Pancreas (tissue), 10 donors: ENCODE data around the gene GLS. TPM values are rescaled to one million over a fixed set of nuclear protein-coding genes. Genes with fewer than 3 reads are reported as not detected.
"Not testable (repeated sequence)": the region's sequence is repeated elsewhere in the genome, so short reads cannot be mapped to it uniquely, and the experiment has no call there.

ENCODE experiments used
- ATAC-seq, 4 donors: fragments of 200-7000 bp; cut with Tn5 transposase; one replicate each; pipeline versions ENCODE4 v1.8.0 to v1.9.1; 2020; ENCODE audit warnings: mild to moderate bottlenecking in 4 of 4, moderate library complexity in 4 of 4
- DNase-seq, 6 donors: peaks; one replicate each; pipeline ENCODE4 v3.0.0-alpha.2; 2020
- FAIRE-seq: peaks from 2 replicates; lab custom pipeline; 2012; peaks lifted over from hg19 to GRCh38; lab: Jason Lieb, UNC
- H3K27ac ChIP-seq, 4 donors: fragments of 200-600 bp; sonication (generic); 1 replicate in 3 of 4; 2 replicates in 1 of 4; pipeline versions ENCODE4 v1.5.0 to v1.8.0; 2020
- H3K27me3 ChIP-seq, 4 donors: fragments of 200-600 bp; one replicate each; pipeline ENCODE4 v1.8.0; 2021
- H3K36me3 ChIP-seq, 3 donors: fragments of 200-600 bp; sonication (generic) in 1 of 3; one replicate each; pipeline versions ENCODE4 v1.5.0 to v1.8.0; 2020 to 2021
- H3K4me1 ChIP-seq, 3 donors: fragments of 200-600 bp; one replicate each; pipeline ENCODE4 v1.8.0; 2021
- H3K4me3 ChIP-seq, 4 donors: fragments of 200-600 bp; sonication (generic) in 2 of 4; one replicate each; pipeline versions ENCODE4 v1.5.0 to v1.8.0; 2020 to 2021
- H3K9me3 ChIP-seq, 4 donors: fragments of 200-600 bp; one replicate each; pipeline ENCODE4 v1.8.0; 2021
- CTCF ChIP-seq, 4 donors: fragments of 200-600 bp; sonication (generic) in 3 of 4; IDR thresholded peaks; one replicate each; pipeline versions ENCODE4 v1.5.0 to v1.8.0; 2021; ENCODE audit warnings: antibody characterized with exemption in 4 of 4
- WGBS, 2 donors: extraction: QIAGEN DNeasy Blood & Tissue Kit; methylation state at CpG; one replicate each; pipeline ENCODE4 v1.1.7; 2013; 5-methylcytosine and 5-hydroxymethylcytosine counted together
- intact Hi-C, 3 donors: fragments of 100-400 bp; cut with DNase I; formaldehyde crosslinking; loops; one replicate each; pipeline versions ENCODE4 v1.11.1 to v1.14.2; 2022
- polyA plus RNA-seq, 2 donors: library from polyadenylated mRNA; stranded (reverse); fragments of 200-250 nt; gene quantifications; one replicate each; pipeline ENCODE4 v1.2.3, GENCODE V29; 2013
- total RNA-seq, 6 donors: library from RNA; stranded (reverse); fragmentation: NEBNext Ultra II Directional in 4 of 6; extraction: Animal tissue kit (Norgen Biotek cat#: 25700) in 4 of 6; gene quantifications; one replicate each; pipeline versions ENCODE4 v1.2.1 to v1.2.4, GENCODE V29; 2021 to 2023
- donor health status: healthy with polysubstance abuse.
- donor health status: DM: no; HTN: no; CAD: no; lungs with moderate emphysema.
- donor health status: DM: no; HTN: no; CAD: no.
- donor health status: control.
- donor health status: control.
- donor health status: Bipolar disorder and iron deficiency.
- donor health status: DM: yes; HTN: yes; CAD: no.
- donor health status: DM: no; HTN: no; CAD: no.
- donor health status: DM: no; HTN: no; CAD: no.
- donor health status: DM: yes; HTN: yes; CAD: no.

Gene GLS
- total and polyA plus RNA-seq, 8 donors: 20.5 to 84.4 (median 51.6) TPM

GRCh38 chr2:190859347-190860297 lies 21.0 kb upstream of the GLS start:
- FAIRE-seq (no peak), ATAC-seq (no peak), DNase-seq (no peak)
- WGBS, 2 donors: 74% methylated on average over 6 of the region's 6 CpGs
- intact Hi-C loops: loop anchor here in 1 of 3 donors (10.0 kb wide), 1 partner anchor 155 kb away; the partner anchor contains the start of gene STAT1
- Histone ChIP-seq H3K9me3 (no peaks in the 10 kb centered on the region), H3K4me3 (no peak overlapping the region), H3K27ac (no peak overlapping the region), H3K4me1 (peaks cover 0 to 8% (median 7%) of the 10 kb centered on the region in 3 donors), H3K36me3 (no peaks in the 10 kb centered on the region), H3K27me3 (no peaks in the 10 kb centered on the region)
- TF ChIP-seq CTCF (IDR thresholded peaks at IDR 0.05): no peak

- H3K4me3 ChIP-seq: no peak overlapping the region
- peaks cover 0 to 8% (median 7%) of the 10 kb centered on the region in 3 donors for H3K4me1 ChIP-seq
- no peak overlapping the region for H3K27ac ChIP-seq
- 88% methylated on average over 5 of the region's 5 CpGs for WGBS, 2 donors
- intact Hi-C loops: no loop called here
- no peaks in the 10 kb centered on the region for H3K9me3 ChIP-seq
- H3K36me3 ChIP-seq: no peaks in the 10 kb centered on the region
- no peak for DNase-seq
- no peak for TF ChIP-seq CTCF (IDR thresholded peaks at IDR 0.05)
- no peaks in the 10 kb centered on the region for H3K27me3 ChIP-seq
- ATAC-seq: no peak
- no peak for FAIRE-seq
These were observed 19.5 kb upstream of the GLS start for GRCh38 chr2:190860985-190861680.

DNA sequence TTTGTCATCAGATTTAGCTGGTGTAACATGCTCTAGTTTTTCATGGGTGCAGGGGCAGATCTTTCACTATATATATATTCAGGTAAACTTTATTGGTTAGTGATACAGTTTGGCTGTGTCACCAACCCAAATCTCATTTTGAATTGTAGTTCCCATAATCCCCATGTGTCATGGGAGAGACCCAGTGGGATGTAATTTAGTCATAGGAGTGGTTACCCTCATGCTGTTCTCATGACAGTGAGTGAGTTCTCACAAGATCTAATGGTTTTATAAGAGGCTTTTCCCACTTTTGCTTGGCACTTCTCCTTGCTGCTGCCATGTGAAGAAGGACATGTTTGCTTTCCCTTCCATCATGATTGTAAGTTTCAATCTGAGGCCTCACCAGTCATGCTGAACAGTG lies 18.5 kb upstream of the GLS start:
- ATAC-seq, intact Hi-C loops, H3K36me3 ChIP-seq, DNase-seq, H3K27ac ChIP-seq, H3K9me3 ChIP-seq, H3K4me1 ChIP-seq, H3K27me3 ChIP-seq, H3K4me3 ChIP-seq, FAIRE-seq: not testable (repeated sequence)

DNA sequence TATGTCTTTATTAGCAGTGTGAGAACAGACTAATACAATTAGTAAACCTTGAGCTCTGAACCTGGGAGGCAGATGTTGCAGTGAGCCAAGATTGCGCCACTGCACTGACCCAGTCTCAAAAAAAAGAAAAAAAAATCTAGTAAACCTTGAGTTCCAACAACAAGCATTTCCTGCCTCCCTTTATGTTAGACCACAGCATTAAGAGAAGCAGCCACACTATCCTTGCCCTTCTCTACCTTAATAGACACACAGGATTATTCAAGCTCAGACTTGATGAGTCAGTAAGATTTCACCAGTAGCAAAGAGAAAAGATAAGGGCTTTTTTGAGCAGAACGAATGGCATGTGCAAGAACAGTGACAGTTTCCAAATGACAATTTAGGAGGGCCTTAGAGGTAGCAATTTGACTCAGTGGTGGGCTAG lies 18.0 kb upstream of the GLS start:
- intact Hi-C loops: no loop called here

More for the DNA sequence above, 18.0 kb upstream of the GLS start:
- 85 to 88% methylated on average over 2 of the region's 2 CpGs for WGBS, 2 donors
- no peaks in the 10 kb centered on the region for H3K9me3 ChIP-seq
- H3K27ac ChIP-seq: no peak overlapping the region
- no peaks in the 10 kb centered on the region for H3K27me3 ChIP-seq
- H3K4me3 ChIP-seq: no peak overlapping the region
- no peak for ATAC-seq
- DNase-seq: no peak
- peaks cover 0 to 8% (median 7%) of the 10 kb centered on the region in 3 donors for H3K4me1 ChIP-seq
- H3K36me3 ChIP-seq: no peaks in the 10 kb centered on the region
- FAIRE-seq: no peak
- TF ChIP-seq CTCF (IDR thresholded peaks at IDR 0.05): no peak
